Measurements from ENCODE around the gene NOP56. TPM values are rescaled to one million over a fixed set of nuclear protein-coding genes. Genes with fewer than 3 reads are reported as not detected.

NOP56 gene
- total RNA-seq, 4 donors from 2014 or later: 73.0 to 174 (median 137) TPM

DNA sequence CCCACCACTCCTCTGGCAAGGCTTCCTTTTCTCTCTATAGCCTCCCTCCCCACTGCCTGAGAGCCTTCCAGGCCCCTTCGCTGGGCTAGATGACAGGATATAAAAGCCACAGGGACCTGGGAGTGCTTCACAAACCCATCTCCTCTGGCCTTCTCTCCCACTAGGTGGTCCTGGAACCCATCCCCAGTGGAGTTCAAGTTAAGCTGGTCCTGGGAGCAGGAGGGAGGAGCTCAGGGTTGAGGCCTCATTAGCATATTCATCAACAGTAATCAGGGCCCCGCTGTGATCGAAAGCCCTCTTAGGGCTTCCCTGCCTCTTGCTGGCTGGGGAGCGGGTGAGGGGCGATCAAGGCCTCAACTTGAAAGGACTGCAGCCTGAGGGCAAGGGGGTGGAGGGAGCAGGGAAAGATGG is 49.2 kb downstream of the NOP56 start:
- Histone ChIP-seq H3K4me1 (no peaks in the 10 kb centered on the region), H3K36me3 (no peaks in the 10 kb centered on the region), H3K27me3 (peaks cover 0 to 30% (median 0%) of the 10 kb centered on the region in 4 donors), H3K4me3 (no peak overlapping the region), H3K9me3 (no peaks in the 10 kb centered on the region), H3K27ac (no peak overlapping the region)
- TF ChIP-seq, protein P1, sequence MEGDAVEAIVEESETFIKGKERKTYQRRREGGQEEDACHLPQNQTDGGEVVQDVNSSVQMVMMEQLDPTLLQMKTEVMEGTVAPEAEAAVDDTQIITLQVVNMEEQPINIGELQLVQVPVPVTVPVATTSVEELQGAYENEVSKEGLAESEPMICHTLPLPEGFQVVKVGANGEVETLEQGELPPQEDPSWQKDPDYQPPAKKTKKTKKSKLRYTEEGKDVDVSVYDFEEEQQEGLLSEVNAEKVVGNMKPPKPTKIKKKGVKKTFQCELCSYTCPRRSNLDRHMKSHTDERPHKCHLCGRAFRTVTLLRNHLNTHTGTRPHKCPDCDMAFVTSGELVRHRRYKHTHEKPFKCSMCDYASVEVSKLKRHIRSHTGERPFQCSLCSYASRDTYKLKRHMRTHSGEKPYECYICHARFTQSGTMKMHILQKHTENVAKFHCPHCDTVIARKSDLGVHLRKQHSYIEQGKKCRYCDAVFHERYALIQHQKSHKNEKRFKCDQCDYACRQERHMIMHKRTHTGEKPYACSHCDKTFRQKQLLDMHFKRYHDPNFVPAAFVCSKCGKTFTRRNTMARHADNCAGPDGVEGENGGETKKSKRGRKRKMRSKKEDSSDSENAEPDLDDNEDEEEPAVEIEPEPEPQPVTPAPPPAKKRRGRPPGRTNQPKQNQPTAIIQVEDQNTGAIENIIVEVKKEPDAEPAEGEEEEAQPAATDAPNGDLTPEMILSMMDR (IDR thresholded peaks at IDR 0.05): no peak
- TF ChIP-seq POLR2A (IDR thresholded peaks at IDR 0.05): no peak
- 74 to 83% methylated on average over 1 to 3 of the region's 5 CpGs for WGBS, 2 donors
- intact Hi-C loops (cut with DNase I): no loop called here
- DNase-seq: no peak

DNA sequence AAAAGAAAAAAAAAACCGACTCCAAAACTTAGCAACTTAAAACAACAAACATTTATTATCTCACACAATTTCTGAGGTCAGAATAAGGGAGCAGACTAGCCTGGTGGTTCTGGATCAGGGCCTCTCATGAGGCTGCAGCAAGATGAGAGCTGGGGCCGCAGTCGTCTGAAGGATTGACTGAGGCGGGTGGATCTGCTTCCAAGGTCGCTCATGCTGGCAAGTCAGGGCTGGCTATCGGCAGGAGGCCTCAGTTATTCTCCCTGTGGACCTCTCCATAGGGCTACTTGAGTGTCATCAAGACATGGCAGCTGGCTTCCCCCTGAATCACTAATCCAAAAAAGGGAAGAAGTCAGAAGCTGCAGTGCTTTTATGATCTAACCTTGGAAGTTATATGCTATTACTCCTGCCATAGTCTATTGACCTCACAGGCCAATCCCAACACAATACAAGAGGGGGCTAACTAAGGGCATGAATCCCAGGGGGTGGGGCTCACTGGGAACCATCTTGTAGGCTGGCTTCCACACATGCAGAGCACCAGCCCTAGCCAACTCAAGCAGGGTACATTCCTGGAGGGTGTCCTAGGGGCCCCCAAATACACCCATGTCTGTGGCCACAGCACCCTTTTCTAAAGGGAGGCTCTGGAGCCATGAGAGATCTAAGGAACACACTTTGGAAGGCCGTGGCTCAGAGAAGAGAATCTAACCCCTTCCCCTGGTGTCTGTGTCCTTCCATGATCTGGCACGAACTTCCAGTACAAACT is 51.5 kb downstream of the NOP56 start:
- no peaks in the 10 kb centered on the region for H3K4me1 ChIP-seq
- intact Hi-C loops (cut with DNase I): no loop called here
- H3K27ac ChIP-seq: no peak overlapping the region
- peaks cover 0 to 14% (median 0%) of the 10 kb centered on the region in 4 donors for H3K27me3 ChIP-seq
- TF ChIP-seq POLR2A (IDR thresholded peaks at IDR 0.05): no peak
- DNase-seq: no peak
- no peaks in the 10 kb centered on the region for H3K9me3 ChIP-seq
- H3K36me3 ChIP-seq: no peaks in the 10 kb centered on the region
- 82 to 85% methylated on average over 7 to 8 of the region's 8 CpGs for WGBS, 2 donors
- no peak overlapping the region for H3K4me3 ChIP-seq

DNA sequence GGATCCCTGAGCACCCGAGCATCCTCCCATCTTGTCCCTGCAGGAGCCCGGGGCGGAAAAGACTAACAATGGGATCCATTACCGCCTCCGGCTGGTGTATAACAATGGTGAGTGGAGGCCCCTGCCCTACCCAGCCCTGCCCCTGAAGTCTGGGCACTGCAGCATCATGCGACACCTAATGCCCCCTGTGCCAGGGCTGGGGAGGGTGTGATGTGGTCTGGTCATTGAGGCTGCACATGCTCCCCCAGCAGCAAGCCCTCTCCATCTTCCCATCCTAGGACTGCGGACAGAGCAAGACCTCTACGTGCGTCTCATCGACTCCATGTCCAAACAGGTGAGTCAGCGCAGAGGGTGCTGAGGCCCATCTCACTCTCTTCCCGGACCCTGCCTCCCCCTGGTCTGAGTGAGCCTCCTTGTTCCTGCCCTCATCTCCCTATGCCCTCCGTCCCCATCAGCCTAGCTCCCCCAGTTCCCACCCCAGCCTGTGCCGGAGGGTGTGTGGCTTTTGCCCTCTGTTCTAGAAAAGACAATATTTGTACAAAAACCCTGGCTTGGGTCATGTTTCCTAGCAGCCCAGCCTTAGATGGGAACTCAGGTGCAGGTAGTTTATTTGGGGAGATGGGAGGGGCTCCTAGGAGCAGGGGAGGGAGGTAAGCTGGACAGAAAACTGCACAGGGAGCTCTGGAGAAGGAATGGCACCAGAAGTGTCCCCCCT is 53.7 kb downstream of the NOP56 start:
- 85 to 91% methylated on average over 12 to 14 of the region's 14 CpGs for WGBS, 2 donors
- no peak overlapping the region for H3K4me3 ChIP-seq
- peaks cover 0 to 17% (median 0%) of the 10 kb centered on the region in 4 donors for H3K27me3 ChIP-seq
- H3K4me1 ChIP-seq: no peaks in the 10 kb centered on the region
- H3K27ac ChIP-seq: no peak overlapping the region
- no peaks in the 10 kb centered on the region for H3K36me3 ChIP-seq
- no peak for DNase-seq
- TF ChIP-seq, protein P1 (IDR thresholded peaks at IDR 0.05): no peak
- intact Hi-C loops (cut with DNase I): no loop called here
- H3K9me3 ChIP-seq: no peaks in the 10 kb centered on the region

DNA sequence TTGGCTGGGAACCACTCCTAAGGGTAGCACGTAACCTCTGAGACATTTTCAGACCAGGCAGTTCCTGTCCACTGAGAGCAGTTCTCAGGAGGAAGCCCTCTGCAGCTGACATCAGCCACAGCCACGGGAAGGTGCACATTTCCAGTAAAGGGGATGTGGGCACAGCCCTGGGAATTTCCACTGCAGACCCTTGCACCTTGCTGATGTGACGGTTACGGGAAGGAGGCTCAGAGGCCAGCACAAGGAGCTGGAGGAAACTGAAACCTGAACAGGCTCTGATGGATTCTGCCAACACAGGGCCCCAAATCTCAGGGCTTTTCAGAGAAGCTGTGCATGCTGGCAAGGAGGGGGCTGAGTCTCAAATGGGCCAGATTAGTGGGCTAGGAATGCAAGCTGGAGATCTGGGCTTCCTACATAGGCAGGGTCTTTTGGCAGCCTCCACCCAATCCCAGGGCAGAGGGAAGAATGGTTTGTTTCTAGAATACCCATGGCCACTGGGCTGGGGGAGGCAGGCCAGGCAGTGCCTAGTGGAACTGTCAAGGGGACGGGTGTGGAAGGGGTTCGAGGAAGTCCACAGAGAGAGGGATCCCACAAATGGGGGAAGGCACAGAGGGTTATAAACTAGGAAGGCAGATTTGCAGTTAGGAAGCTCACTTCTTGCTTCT is 54.4 kb downstream of the NOP56 start:
- Histone ChIP-seq H3K4me3 (no peak overlapping the region), H3K36me3 (no peaks in the 10 kb centered on the region), H3K4me1 (no peaks in the 10 kb centered on the region), H3K9me3 (no peaks in the 10 kb centered on the region), H3K27ac (no peak overlapping the region), H3K27me3 (peaks cover 0 to 11% (median 0%) of the 10 kb centered on the region in 4 donors)
- WGBS, 2 donors: 70 to 80% methylated on average over 4 to 6 of the region's 6 CpGs
- DNase-seq: no peak
- TF ChIP-seq, protein P1 (IDR thresholded peaks at IDR 0.05): no peak
- no peak for TF ChIP-seq POLR2A (IDR thresholded peaks at IDR 0.05)
- intact Hi-C loops (cut with DNase I): no loop called here

DNA sequence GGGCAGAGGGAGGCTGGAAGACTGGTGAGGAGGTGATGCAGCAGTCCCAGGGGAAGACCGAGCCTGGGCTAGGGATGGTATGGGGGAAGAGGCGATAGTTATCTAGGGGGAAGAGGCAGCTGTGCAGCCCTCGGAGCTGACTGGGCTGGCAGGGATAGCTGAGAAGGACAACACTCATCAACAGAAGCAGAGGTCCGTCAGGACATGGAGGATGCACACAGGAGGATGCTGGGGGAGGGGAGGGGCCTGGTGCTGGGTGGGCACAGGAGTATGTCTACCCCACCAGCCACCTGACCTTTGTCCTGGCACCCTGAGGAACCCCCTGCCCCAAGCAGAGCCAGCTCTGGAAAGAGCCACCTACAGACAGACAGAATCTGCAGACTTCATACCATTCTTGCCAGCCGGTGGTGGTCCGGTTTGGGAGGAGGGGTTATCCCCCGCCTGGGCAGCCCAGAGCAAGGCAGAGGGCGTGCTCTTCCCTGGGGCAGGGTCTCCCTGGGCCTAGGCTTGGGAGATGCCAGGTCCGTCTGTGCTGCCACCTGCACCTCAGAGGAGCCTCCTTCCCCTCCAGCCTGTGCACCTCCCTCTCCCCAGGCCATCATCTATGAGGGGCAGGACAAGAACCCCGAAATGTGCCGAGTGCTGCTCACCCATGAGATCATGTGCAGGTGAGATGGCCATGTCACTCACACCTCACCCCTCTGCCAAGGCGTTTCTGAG is 55.1 kb downstream of the NOP56 start:
- Histone ChIP-seq H3K27ac (no peak overlapping the region), H3K4me1 (no peaks in the 10 kb centered on the region), H3K36me3 (no peaks in the 10 kb centered on the region), H3K27me3 (peaks cover 0 to 10% (median 0%) of the 10 kb centered on the region in 4 donors), H3K4me3 (no peak overlapping the region), H3K9me3 (no peaks in the 10 kb centered on the region)
- TF ChIP-seq, protein P1 (IDR thresholded peaks at IDR 0.05): no peak
- TF ChIP-seq POLR2A (IDR thresholded peaks at IDR 0.05): no peak
- no peak for DNase-seq
- 64 to 76% methylated on average over 4 to 8 of the region's 12 CpGs for WGBS, 2 donors
- intact Hi-C loops (cut with DNase I): no loop called here
